B cell (primary cell): ENCODE results near the gene BNIP1. TPM values are rescaled to one million over a fixed set of nuclear protein-coding genes. Genes with fewer than 3 reads are reported as not detected.

ENCODE experiments used
- ATAC-seq: fragments of 200-7000 bp; cut with Tn5 transposase; one replicate; pipeline ENCODE4 v1.10.0; 2021; ENCODE audit warnings: low read depth, mild to moderate bottlenecking, moderate number of reproducible peaks, moderate library complexity
- CTCF ChIA-PET: fragments of 350-600 bp; sonication (Branson Sonifier 250); formaldehyde crosslinking; loops from one replicate; lab custom pipeline; 2021; ENCODE audit warnings: antibody characterized with exemption, inconsistent platforms; lab: Charles Lee
- POLR2A ChIA-PET: fragments of 350-600 bp; sonication (Branson Sonifier 250); formaldehyde crosslinking; loops from one replicate; lab custom pipeline; 2021; ENCODE audit warnings: antibody characterized with exemption; lab: Charles Lee
- DNase-seq: peaks from one replicate; pipeline ENCODE4 v3.0.0; 2013
- H2AFZ ChIP-seq: 2 replicates; pipeline ENCODE4 v1.6.1; 2012; ENCODE audit warnings: mild to moderate bottlenecking, low read depth, low read length; ENCODE audit not compliant: insufficient read depth, poor library complexity, severe bottlenecking
- H3K27ac ChIP-seq, 2 donors: 1 replicate in 1 of 2; 2 replicates in 1 of 2; pipeline ENCODE4 v1.5.1; 2012 to 2013; ENCODE audit warnings: low read length in 2 of 2, mild to moderate bottlenecking in 2 of 2, moderate library complexity in 1 of 2
- H3K27me3 ChIP-seq, 4 experiments: fragments of 200-600 bp in 1 of 4; sonication (generic) in 1 of 4; replicated peaks in 1 of 4; 1 replicate in 2 of 4; 2 replicates in 2 of 4; pipeline versions ENCODE4 v1.6.1 to v1.7.0; 2013 to 2016; ENCODE audit warnings: low read length in 3 of 4, mild to moderate bottlenecking in 2 of 4, mixed read lengths in 1 of 4, moderate library complexity in 1 of 4; ENCODE audit not compliant: insufficient read depth in 4 of 4, control insufficient read depth in 3 of 4; ENCODE audit errors: control extremely low read depth in 1 of 4
- H3K36me3 ChIP-seq, 2 experiments: replicated peaks in 1 of 2; 1 replicate in 1 of 2; 2 replicates in 1 of 2; pipeline versions ENCODE4 v1.6.1 to v1.7.1; 2013; ENCODE audit warnings: low read length in 1 of 2; ENCODE audit not compliant: insufficient read depth in 2 of 2, control insufficient read depth in 1 of 2; ENCODE audit errors: control extremely low read depth in 1 of 2, extremely low read depth in 1 of 2
- H3K4me1 ChIP-seq, 2 donors: fragments of 200-600 bp in 1 of 2; sonication (generic) in 1 of 2; 1 replicate in 1 of 2; 2 replicates in 1 of 2; pipeline versions ENCODE4 v1.5.1 to v1.6.1; 2013 to 2017; ENCODE audit warnings: low read length in 2 of 2; ENCODE audit not compliant: control insufficient read depth in 2 of 2, insufficient read depth in 2 of 2
- H3K4me2 ChIP-seq: replicated peaks from 2 replicates; pipeline ENCODE3; 2012; ENCODE audit warnings: mild to moderate bottlenecking, low read depth, low read length; ENCODE audit not compliant: poor library complexity, severe bottlenecking
- H3K4me3 ChIP-seq, 5 experiments: fragments of 200-600 bp in 1 of 5; sonication (generic) in 1 of 5; 1 replicate in 3 of 5; 2 replicates in 2 of 5; pipeline versions ENCODE4 v1.5.1 to v1.7.0; 2011 to 2016; ENCODE audit warnings: low read length in 4 of 5, mild to moderate bottlenecking in 4 of 5, low read depth in 2 of 5, control low read depth in 1 of 5, moderate library complexity in 1 of 5; ENCODE audit not compliant: insufficient read depth in 1 of 5; ENCODE audit errors: control extremely low read depth in 1 of 5, extremely low read depth in 1 of 5
- H3K79me2 ChIP-seq: fragments of 200-600 bp; sonication (generic); one replicate; pipeline ENCODE4 v1.6.0; 2016; ENCODE audit warnings: low read length; ENCODE audit not compliant: control insufficient read depth, insufficient read depth
- H3K9ac ChIP-seq: fragments of 200-600 bp; sonication (generic); 2 replicates; pipeline ENCODE4 v1.6.1; 2017; ENCODE audit warnings: mild to moderate bottlenecking, low read length, moderate library complexity
- H3K9me3 ChIP-seq, 3 donors: one replicate each; pipeline versions ENCODE4 v1.6.1 to v1.7.1; 2013; ENCODE audit warnings: low read length in 2 of 3; ENCODE audit not compliant: control insufficient read depth in 2 of 3, insufficient read depth in 1 of 3; ENCODE audit errors: control extremely low read depth in 1 of 3
- H4K20me1 ChIP-seq: 2 replicates; pipeline ENCODE4 v1.6.0; 2012; ENCODE audit warnings: mild to moderate bottlenecking, low read length; ENCODE audit not compliant: insufficient read depth, control insufficient read depth, poor library complexity, severe bottlenecking
- H3K27ac Mint-ChIP-seq: one replicate; pipeline ENCODE4 v1.8.0; 2021; ENCODE audit warnings: mixed read lengths
- H3K27me3 Mint-ChIP-seq: one replicate; pipeline ENCODE4 v1.8.0; 2021; ENCODE audit warnings: mixed read lengths
- H3K4me1 Mint-ChIP-seq: one replicate; pipeline ENCODE4 v1.8.0; 2021; ENCODE audit warnings: mixed read lengths
- H3K4me3 Mint-ChIP-seq: one replicate; pipeline ENCODE4 v1.8.0; 2021; ENCODE audit warnings: mixed read lengths
- H3K9me3 Mint-ChIP-seq: one replicate; pipeline ENCODE4 v1.8.0; 2022; ENCODE audit warnings: mixed read lengths; ENCODE audit not compliant: insufficient read depth
- EZH2 ChIP-seq: IDR thresholded peaks from 2 replicates; pipeline ENCODE4 v1.6.1; 2012; ENCODE audit warnings: borderline replicate concordance, low read depth, mild to moderate bottlenecking, moderate library complexity, low read length; ENCODE audit not compliant: insufficient read depth, poor library complexity, severe bottlenecking
- WGBS: methylation state at CpG from one replicate; pipeline ENCODE4 v1.1.5; 2013; ENCODE audit warnings: missing lambda C conversion rate; ENCODE audit not compliant: insufficient coverage; 5-methylcytosine and 5-hydroxymethylcytosine counted together
- intact Hi-C: fragments of 100-400 bp; cut with micrococcal nuclease; formaldehyde crosslinking; loops from one replicate; pipeline ENCODE4 v1.10.0; 2022
- polyA plus RNA-seq: library from polyadenylated mRNA; depleted of rRNA; stranded (reverse); fragments of >200 nt; gene quantifications from 2 replicates; pipeline ENCODE4 v1.2.3, GENCODE V29; 2012
- total RNA-seq, 2 donors: library from RNA; stranded (reverse); fragments of 120-200 nt in 1 of 2; gene quantifications; 1 replicate in 1 of 2; 2 replicates in 1 of 2; pipeline versions ENCODE4 v1.2.3 to v1.2.4, GENCODE V29; 2013 to 2022
- TF ChIP-seq, protein P1 (sequence below): fragments of 200-600 bp; IDR thresholded peaks from one replicate; pipeline ENCODE4 v1.8.0; 2022; ENCODE audit warnings: antibody characterized with exemption, mild to moderate bottlenecking

Gene BNIP1
- total and polyA plus RNA-seq, 2 donors (not counting 1 experiment from before 2014, with no cell fraction given), result 8.0 to 15.0 TPM

- H3K27ac Mint-ChIP-seq, result no peak overlapping the region
- Histone ChIP-seq H3K4me1 (no peaks in the 10 kb centered on the region), H3K9ac (no peak overlapping the region), H3K4me3 (no peak overlapping the region), H3K27ac (no peak overlapping the region), H3K27me3 (no peaks in the 10 kb centered on the region), H2AFZ (no peak overlapping the region), H3K9me3 (peaks cover 3 to 22% (median 15%) of the 10 kb centered on the region in 3 donors), H4K20me1 (peaks cover 86% of the 10 kb centered on the region), H3K79me2 (peaks cover 85% of the 10 kb centered on the region), H3K36me3 (peaks cover 7 to 23% of the 10 kb centered on the region in 2 experiments), H3K4me2 (no peak overlapping the region)
- ATAC-seq (no peak), DNase-seq (no peak)
- no peak overlapping the region for H3K4me3 Mint-ChIP-seq
- no CpG with 5 or more reads among the region's 2 CpGs for WGBS
- intact Hi-C loops, result no loop called here
- H3K4me1 Mint-ChIP-seq, result peaks cover 40% of the 10 kb centered on the region
- ChIA-PET CTCF (interaction anchor here (0.6 kb wide), 1 partner anchor 1185 kb away, joined by 3 read pairs; no protein-coding TSS in a partner anchor), POLR2A (no interaction called here)
- TF ChIP-seq, protein P1, sequence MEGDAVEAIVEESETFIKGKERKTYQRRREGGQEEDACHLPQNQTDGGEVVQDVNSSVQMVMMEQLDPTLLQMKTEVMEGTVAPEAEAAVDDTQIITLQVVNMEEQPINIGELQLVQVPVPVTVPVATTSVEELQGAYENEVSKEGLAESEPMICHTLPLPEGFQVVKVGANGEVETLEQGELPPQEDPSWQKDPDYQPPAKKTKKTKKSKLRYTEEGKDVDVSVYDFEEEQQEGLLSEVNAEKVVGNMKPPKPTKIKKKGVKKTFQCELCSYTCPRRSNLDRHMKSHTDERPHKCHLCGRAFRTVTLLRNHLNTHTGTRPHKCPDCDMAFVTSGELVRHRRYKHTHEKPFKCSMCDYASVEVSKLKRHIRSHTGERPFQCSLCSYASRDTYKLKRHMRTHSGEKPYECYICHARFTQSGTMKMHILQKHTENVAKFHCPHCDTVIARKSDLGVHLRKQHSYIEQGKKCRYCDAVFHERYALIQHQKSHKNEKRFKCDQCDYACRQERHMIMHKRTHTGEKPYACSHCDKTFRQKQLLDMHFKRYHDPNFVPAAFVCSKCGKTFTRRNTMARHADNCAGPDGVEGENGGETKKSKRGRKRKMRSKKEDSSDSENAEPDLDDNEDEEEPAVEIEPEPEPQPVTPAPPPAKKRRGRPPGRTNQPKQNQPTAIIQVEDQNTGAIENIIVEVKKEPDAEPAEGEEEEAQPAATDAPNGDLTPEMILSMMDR, result no peak
- no peak for TF ChIP-seq EZH2
- no peaks in the 10 kb centered on the region for H3K27me3 Mint-ChIP-seq
- peaks cover 3% of the 10 kb centered on the region for H3K9me3 Mint-ChIP-seq
Measured at GRCh38 chr5:173101245-173101644, 43.1 kb upstream of the BNIP1 start.

- Histone ChIP-seq H2AFZ (no peak overlapping the region), H3K79me2 (peaks cover 73% of the 10 kb centered on the region), H3K4me3 (no peak overlapping the region), H3K9me3 (peaks cover 3 to 22% (median 15%) of the 10 kb centered on the region in 3 donors), H3K36me3 (peaks cover 7 to 25% of the 10 kb centered on the region in 2 experiments), H4K20me1 (peaks cover 80% of the 10 kb centered on the region), H3K27ac (no peak overlapping the region), H3K4me2 (no peak overlapping the region), H3K27me3 (no peaks in the 10 kb centered on the region), H3K4me1 (no peaks in the 10 kb centered on the region), H3K9ac (no peak overlapping the region)
- ATAC-seq (no peak), DNase-seq (no peak)
- intact Hi-C loops, result no loop called here
- Mint-ChIP-seq H3K9me3 (peaks cover 3% of the 10 kb centered on the region), H3K4me1 (peaks cover 23% of the 10 kb centered on the region), H3K4me3 (no peak overlapping the region), H3K27me3 (no peaks in the 10 kb centered on the region), H3K27ac (no peak overlapping the region)
- 100% methylated on average over 1 of the region's 1 CpG for WGBS
- TF ChIP-seq, protein P1, result no peak
- no peak for TF ChIP-seq EZH2
- POLR2A ChIA-PET, result no interaction called here
- CTCF ChIA-PET, result no interaction called here
Measured at GRCh38 chr5:173103411-173103810, 40.9 kb upstream of the BNIP1 start.
